GM10266 (cell line): Measurements from ENCODE around the gene LEKR1.

Source experiments
- DNase-seq: peaks from one replicate; pipeline ENCODE4 v3.0.0; 2012; ENCODE audit errors: extremely low spot score
- TF ChIP-seq, protein P1 (sequence below): IDR thresholded peaks from 2 replicates; pipeline ENCODE4 v1.5.1; 2012; ENCODE audit warnings: mild to moderate bottlenecking, low read depth; ENCODE audit not compliant: control insufficient read depth, insufficient read depth; ENCODE audit errors: missing control alignments

Gene LEKR1

GRCh38 chr3:157043771-157044170 lies 217.6 kb downstream of the LEKR1 start:
- TF ChIP-seq, protein P1, sequence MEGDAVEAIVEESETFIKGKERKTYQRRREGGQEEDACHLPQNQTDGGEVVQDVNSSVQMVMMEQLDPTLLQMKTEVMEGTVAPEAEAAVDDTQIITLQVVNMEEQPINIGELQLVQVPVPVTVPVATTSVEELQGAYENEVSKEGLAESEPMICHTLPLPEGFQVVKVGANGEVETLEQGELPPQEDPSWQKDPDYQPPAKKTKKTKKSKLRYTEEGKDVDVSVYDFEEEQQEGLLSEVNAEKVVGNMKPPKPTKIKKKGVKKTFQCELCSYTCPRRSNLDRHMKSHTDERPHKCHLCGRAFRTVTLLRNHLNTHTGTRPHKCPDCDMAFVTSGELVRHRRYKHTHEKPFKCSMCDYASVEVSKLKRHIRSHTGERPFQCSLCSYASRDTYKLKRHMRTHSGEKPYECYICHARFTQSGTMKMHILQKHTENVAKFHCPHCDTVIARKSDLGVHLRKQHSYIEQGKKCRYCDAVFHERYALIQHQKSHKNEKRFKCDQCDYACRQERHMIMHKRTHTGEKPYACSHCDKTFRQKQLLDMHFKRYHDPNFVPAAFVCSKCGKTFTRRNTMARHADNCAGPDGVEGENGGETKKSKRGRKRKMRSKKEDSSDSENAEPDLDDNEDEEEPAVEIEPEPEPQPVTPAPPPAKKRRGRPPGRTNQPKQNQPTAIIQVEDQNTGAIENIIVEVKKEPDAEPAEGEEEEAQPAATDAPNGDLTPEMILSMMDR: no peak
- no peak for DNase-seq

GRCh38 chr3:157045238-157045850 lies 219.2 kb downstream of the LEKR1 start:
- no peak for DNase-seq
- TF ChIP-seq, protein P1: no peak

- TF ChIP-seq, protein P1: no peak
- peak; percentile 15 for DNase-seq
Measured at GRCh38 chr3:157046520-157046919, 220.4 kb downstream of the LEKR1 start.

DNA sequence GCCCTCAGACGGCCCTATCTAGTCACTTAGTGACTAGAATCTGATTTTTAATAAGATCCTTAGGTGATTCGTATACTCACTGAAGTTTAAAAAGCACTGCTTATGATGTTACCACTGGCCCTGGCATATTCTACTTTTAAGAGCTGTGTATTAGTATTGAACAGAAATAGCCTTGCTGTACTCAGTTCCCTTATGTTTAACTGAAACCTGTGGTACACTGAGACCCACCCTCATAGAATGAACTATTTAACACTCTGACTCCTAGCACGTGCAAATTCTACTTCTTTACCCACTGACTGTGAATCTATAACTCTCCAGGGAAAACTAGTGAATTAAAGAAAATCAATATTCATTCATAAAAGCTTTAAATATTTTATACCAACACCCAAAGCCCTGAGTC lies 224.9 kb downstream of the LEKR1 start:
- TF ChIP-seq, protein P1: no peak
- DNase-seq: no peak

DNA sequence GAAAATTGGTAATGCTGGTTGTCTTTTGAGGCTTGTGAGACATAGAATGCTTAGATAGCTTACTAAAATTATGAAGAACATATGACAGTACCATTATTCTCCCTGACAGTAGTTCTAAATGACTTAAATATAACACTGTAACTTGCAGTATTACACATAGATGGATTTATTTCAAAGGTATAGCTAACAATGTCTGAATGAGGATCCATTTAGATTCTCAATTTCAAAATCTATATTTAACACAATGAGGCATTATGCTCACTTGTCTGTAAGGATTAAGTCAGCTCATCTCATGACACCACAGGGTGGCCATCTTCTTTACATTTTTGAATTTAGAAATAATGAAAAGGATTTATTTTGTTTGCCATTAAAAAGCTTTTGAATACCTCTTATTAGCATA lies 225.4 kb downstream of the LEKR1 start:
- TF ChIP-seq, protein P1: no peak
- DNase-seq: no peak

DNA sequence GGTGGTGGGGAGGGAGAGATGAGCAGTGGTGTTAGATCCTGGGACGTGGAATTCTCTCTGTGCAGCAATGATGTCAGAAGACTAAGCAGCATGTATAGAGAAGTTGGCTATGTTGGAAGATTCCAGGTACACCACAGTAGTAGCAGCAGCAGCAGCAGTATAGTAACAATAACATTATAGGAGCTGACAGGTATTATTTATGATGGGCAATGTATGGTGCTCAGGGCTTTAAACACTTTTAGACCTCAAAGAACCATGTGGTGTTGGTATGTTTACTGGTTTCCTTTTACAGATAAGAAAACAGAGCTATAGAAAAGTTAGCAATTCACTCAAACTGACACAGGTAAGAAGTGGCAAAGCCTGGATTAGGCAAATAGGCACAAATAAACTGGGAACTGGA lies 229.9 kb downstream of the LEKR1 start:
- TF ChIP-seq, protein P1: no peak
- DNase-seq: no peak

DNA sequence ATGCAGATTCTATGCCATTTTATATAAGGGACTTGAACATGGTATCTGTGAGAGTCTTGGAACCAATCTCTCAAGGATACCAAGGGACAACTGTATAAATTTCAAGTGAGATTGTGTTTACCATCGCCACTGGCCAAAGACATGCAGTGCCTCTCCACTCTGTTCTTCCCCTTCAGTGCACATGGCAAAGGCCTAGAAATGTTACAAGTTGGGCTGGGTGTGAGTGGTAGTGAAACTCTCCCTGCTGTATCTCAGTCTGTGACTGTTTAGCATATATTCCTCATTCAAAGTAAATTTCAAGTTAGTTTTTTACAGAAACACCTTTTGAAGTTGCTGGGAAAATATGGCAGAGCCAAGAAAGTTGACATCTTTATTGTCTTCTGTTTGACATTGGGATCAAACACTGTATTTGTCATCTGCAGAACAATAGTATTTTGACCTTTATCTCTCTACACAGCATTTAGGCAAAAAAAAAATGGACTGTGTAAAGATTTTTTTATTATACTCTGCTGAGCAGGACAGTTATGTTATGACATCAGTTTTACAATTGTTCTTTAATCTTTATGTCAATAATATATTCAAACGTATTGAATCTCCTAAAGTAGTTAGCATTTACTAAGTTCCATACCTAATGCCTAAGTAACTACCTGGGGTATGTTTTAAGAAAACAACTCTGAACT lies 232.4 kb downstream of the LEKR1 start:
- DNase-seq: no peak
- TF ChIP-seq, protein P1: no peak
